Stimulated activated CD4-positive, alpha-beta T cell treated with anti-CD3 and anti-CD28 coated beads, TNF-alpha, amount 100 ng/mL, for 1 hour (primary cell): Measurements from ENCODE around the gene CUL7.
A peak's percentile ranks its signal among the peaks of the same experiment; 100 is the strongest.

Source experiments
- DNase-seq, 3 donors: peaks; one replicate each; pipeline ENCODE4 v3.0.0-alpha.2; 2020; ENCODE audit warnings: low read depth in 3 of 3, low spot score in 1 of 3

CUL7 gene

GRCh38 chr6:43077333-43077809 is 23.7 kb upstream of the CUL7 start:
- DNase-seq, result no peak

- DNase-seq, result no peak
Observed at GRCh38 chr6:43076464-43077332, 23.0 kb upstream of the CUL7 start.

GRCh38 chr6:43075670-43076463 is 22.2 kb upstream of the CUL7 start, which contains the start of gene PTK7:
Gene PTK7 (plus strand): TSS chr6:43076314. CDS start chr6:43076489, 175 bp downstream.
- DNase-seq, result peak in 1 of 3 donors; percentile 29

GRCh38 chr6:43074847-43075669 is 21.4 kb upstream of the CUL7 start:
- DNase-seq, result no peak

GRCh38 chr6:43070028-43070632 is 16.5 kb upstream of the CUL7 start:
- no peak for DNase-seq

- no peak for DNase-seq
Observed at GRCh38 chr6:43062818-43063217, 9.2 kb upstream of the CUL7 start.

- no peak for DNase-seq
Observed at GRCh38 chr6:43061861-43062260, 8.2 kb upstream of the CUL7 start.

GRCh38 chr6:43060755-43061633 is 7.3 kb upstream of the CUL7 start:
- DNase-seq, result no peak

GRCh38 chr6:43060034-43060754 is 6.5 kb upstream of the CUL7 start:
- DNase-seq, result no peak

- DNase-seq, result peak; percentile 88 to 93 (median 90)
Observed at GRCh38 chr6:43059168-43060033, 5.8 kb upstream of the CUL7 start, which contains the start of the genes KLC4 and MRPL2. Gene KLC4 (plus strand): TSS chr6:43059631. CDS start chr6:43061336, 1,705 bp downstream. Gene MRPL2 (minus strand): TSS chr6:43059434. CDS start chr6:43059381, 53 bp downstream.

GRCh38 chr6:43058531-43058930 is 4.9 kb upstream of the CUL7 start:
- no peak for DNase-seq

GRCh38 chr6:43055966-43056365 is 2.3 kb upstream of the CUL7 start:
- DNase-seq, result no peak

- DNase-seq, result no peak
Observed at GRCh38 chr6:43054206-43054943, 724 bp upstream of the CUL7 start.

- peak in 1 of 3 donors; percentile 30 for DNase-seq
Observed at GRCh38 chr6:43052842-43053544, 658 bp downstream of the CUL7 start.

- no peak for DNase-seq
Observed at GRCh38 chr6:43052225-43052841, 1.3 kb downstream of the CUL7 start.

GRCh38 chr6:43050981-43051380 is 2.7 kb downstream of the CUL7 start:
- DNase-seq, result no peak
